Measurements from ENCODE around the gene GPR152. TPM values are rescaled to one million over a fixed set of nuclear protein-coding genes. Genes with fewer than 3 reads are reported as not detected.

Gene GPR152
- total RNA-seq = not detected in 2 replicates

- peak in 1 of 2 donors; percentile 46 for DNase-seq (ENCODE audit: low read depth in 2 of 2)
Observed at GRCh38 chr11:67452141-67452952, at the start of gene GPR152. TSS of gene GPR152 (minus strand) at chr11:67452729. CDS start at chr11:67452724, 5 bp downstream.

- DNase-seq (ENCODE audit: low read depth in 2 of 2) = no peak
Observed at GRCh38 chr11:67501854-67502253, 49.3 kb upstream of the GPR152 start.

GRCh38 chr11:67500831-67501715 is 48.5 kb upstream of the GPR152 start:
- no peak for DNase-seq (ENCODE audit: low read depth in 2 of 2)

- DNase-seq (ENCODE audit: low read depth in 2 of 2) = no peak
Observed at GRCh38 chr11:67500484-67500821, 47.9 kb upstream of the GPR152 start.

GRCh38 chr11:67499808-67500483 is 47.4 kb upstream of the GPR152 start:
- no peak for DNase-seq (ENCODE audit: low read depth in 2 of 2)

- no peak for DNase-seq (ENCODE audit: low read depth in 2 of 2)
Observed at GRCh38 chr11:67498544-67498972, 46.0 kb upstream of the GPR152 start.

GRCh38 chr11:67497656-67498291 is 45.2 kb upstream of the GPR152 start:
- no peak for DNase-seq (ENCODE audit: low read depth in 2 of 2)

GRCh38 chr11:67496113-67496512 is 43.6 kb upstream of the GPR152 start:
- DNase-seq (ENCODE audit: low read depth in 2 of 2) = no peak

- no peak for DNase-seq (ENCODE audit: low read depth in 2 of 2)
Observed at GRCh38 chr11:67495234-67496005, 42.9 kb upstream of the GPR152 start.

GRCh38 chr11:67494371-67495233 is 42.1 kb upstream of the GPR152 start:
- DNase-seq (ENCODE audit: low read depth in 2 of 2) = no peak

- no peak for DNase-seq (ENCODE audit: low read depth in 2 of 2)
Observed at GRCh38 chr11:67493548-67494370, 41.2 kb upstream of the GPR152 start.

GRCh38 chr11:67492801-67493547 is 40.4 kb upstream of the GPR152 start:
- DNase-seq (ENCODE audit: low read depth in 2 of 2) = no peak

- DNase-seq (ENCODE audit: low read depth in 2 of 2) = no peak
Observed at GRCh38 chr11:67492069-67492727, 39.7 kb upstream of the GPR152 start.

- no peak for DNase-seq (ENCODE audit: low read depth in 2 of 2)
Observed at GRCh38 chr11:67491276-67492068, 38.9 kb upstream of the GPR152 start.

GRCh38 chr11:67490727-67491065 is 38.2 kb upstream of the GPR152 start:
- DNase-seq (ENCODE audit: low read depth in 2 of 2) = no peak

- no peak for DNase-seq (ENCODE audit: low read depth in 2 of 2)
Observed at GRCh38 chr11:67489885-67490726, 37.6 kb upstream of the GPR152 start.

All from dermis microvascular lymphatic vessel endothelial cell (primary cell).